Measurements from ENCODE around the gene ASTN2.

DNA sequence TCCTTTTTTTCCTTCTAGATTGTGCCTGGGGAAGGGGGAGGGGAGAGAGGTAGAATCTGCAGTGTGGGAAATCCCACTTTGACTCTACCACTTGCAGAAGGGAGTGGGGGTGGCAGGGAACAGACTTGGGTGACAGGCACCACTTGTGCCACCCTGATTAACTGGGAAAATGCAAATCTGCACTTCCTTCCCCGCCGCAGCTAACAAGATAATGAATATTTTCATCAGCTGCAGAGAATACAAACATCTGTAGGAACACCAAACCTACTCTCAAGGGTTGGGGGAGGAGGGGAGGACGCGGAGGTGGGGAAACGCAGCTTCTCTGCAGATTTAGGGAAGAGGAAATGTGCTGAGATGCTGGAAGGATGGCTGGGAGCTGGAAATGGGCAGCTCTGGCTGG, 654.2 kb downstream of the ASTN2 start:
- no peak for TF ChIP-seq SIN3A (IDR thresholded peaks at IDR 0.05; ENCODE audit: borderline replicate concordance, insufficient read depth, low read length)
- no peak for TF ChIP-seq POLR2AphosphoS5 (IDR thresholded peaks at IDR 0.05; ENCODE audit: low read depth, low read length)
- no peak for TF ChIP-seq TAF1 (IDR thresholded peaks at IDR 0.05; ENCODE audit: borderline replicate concordance, insufficient read depth, low read length)
- TF ChIP-seq FOXP2 (optimal IDR thresholded peaks at IDR 0.05; ENCODE audit: borderline replicate concordance, extremely low read depth, extremely low read length, insufficient read depth), result no peak

Data from PFSK-1 (cell line).